CD4-positive, alpha-beta T cell (primary cell): Measurements from ENCODE around the gene WWC2. TPM values are rescaled to one million over a fixed set of nuclear protein-coding genes. Genes with fewer than 3 reads are reported as not detected.

ENCODE experiments used
- ATAC-seq: fragments of 200-7000 bp; cut with Tn5 transposase; one replicate; pipeline ENCODE4 v1.10.0; 2022; ENCODE audit warnings: mild to moderate bottlenecking; ENCODE audit not compliant: poor library complexity
- CTCF ChIA-PET: fragments of 350-600 bp; sonication (Branson Sonifier 250); formaldehyde crosslinking; loops from one replicate; lab custom pipeline; 2021; ENCODE audit warnings: antibody characterized with exemption, inconsistent platforms; lab: Charles Lee
- POLR2A ChIA-PET: fragments of 350-600 bp; sonication (Branson Sonifier 250); formaldehyde crosslinking; loops from one replicate; lab custom pipeline; 2021; ENCODE audit warnings: antibody characterized with exemption, inconsistent platforms; lab: Charles Lee
- DNase-seq, 14 experiments: peaks; one replicate each; pipeline ENCODE4 v3.0.0-alpha.2; 2013 to 2020; ENCODE audit warnings: mixed read lengths in 2 of 14
- H3K27ac ChIP-seq, 2 donors: one replicate each; pipeline versions ENCODE4 v1.5.1 to v1.7.0; 2013; ENCODE audit warnings: low read length in 2 of 2, low read depth in 1 of 2, mild to moderate bottlenecking in 1 of 2
- H3K27me3 ChIP-seq, 2 experiments: 1 replicate in 1 of 2; 2 replicates in 1 of 2; pipeline versions ENCODE4 v1.6.1 to v1.7.0; 2013; ENCODE audit warnings: low read length in 2 of 2, control low read depth in 1 of 2, mild to moderate bottlenecking in 1 of 2, moderate library complexity in 1 of 2; ENCODE audit not compliant: insufficient read depth in 2 of 2, control insufficient read depth in 1 of 2
- H3K36me3 ChIP-seq: one replicate; pipeline ENCODE4 v1.6.1; 2013; ENCODE audit warnings: low read length, control low read depth; ENCODE audit not compliant: insufficient read depth
- H3K4me1 ChIP-seq: one replicate; pipeline ENCODE4 v1.6.1; 2013; ENCODE audit warnings: low read length, control low read depth; ENCODE audit not compliant: insufficient read depth
- H3K4me3 ChIP-seq: one replicate; pipeline ENCODE4 v1.5.1; 2013; ENCODE audit warnings: mild to moderate bottlenecking, low read length, moderate library complexity
- H3K9me3 ChIP-seq, 2 experiments: 1 replicate in 1 of 2; 2 replicates in 1 of 2; pipeline versions ENCODE4 v1.6.1 to v1.7.0; 2013; ENCODE audit warnings: low read length in 2 of 2, mild to moderate bottlenecking in 2 of 2, control low read depth in 1 of 2, moderate library complexity in 1 of 2; ENCODE audit not compliant: control insufficient read depth in 1 of 2, insufficient read depth in 1 of 2
- H3K27ac Mint-ChIP-seq: one replicate; pipeline ENCODE4 v1.8.0; 2020; ENCODE audit warnings: mixed read lengths
- H3K27me3 Mint-ChIP-seq: one replicate; pipeline ENCODE4 v1.8.0; 2021; ENCODE audit warnings: mixed read lengths
- H3K36me3 Mint-ChIP-seq: one replicate; pipeline ENCODE4 v1.8.0; 2021; ENCODE audit warnings: low read depth, mixed read lengths
- H3K4me1 Mint-ChIP-seq: one replicate; pipeline ENCODE4 v1.8.0; 2021; ENCODE audit warnings: low read depth, mixed read lengths
- H3K4me3 Mint-ChIP-seq: one replicate; pipeline ENCODE4 v1.8.0; 2020; ENCODE audit warnings: mild to moderate bottlenecking, mixed read lengths
- H3K9me3 Mint-ChIP-seq: one replicate; pipeline ENCODE4 v1.8.0; 2020; ENCODE audit warnings: mixed read lengths
- CTCF ChIP-seq: fragments of 200-600 bp; IDR thresholded peaks from one replicate; pipeline ENCODE4 v1.8.0; 2022; ENCODE audit warnings: antibody characterized with exemption, mild to moderate bottlenecking
- intact Hi-C, 2 experiments: fragments of 100-400 bp; cut with DNase I in 1 of 2; cut with micrococcal nuclease in 1 of 2; formaldehyde crosslinking; loops; one replicate each; pipeline versions ENCODE4 v1.15.1 to v1.9.0; 2023 to 2025; cut with DNase I, micrococcal nuclease
- total RNA-seq, 174 experiments: library from RNA in 2 of 174; stranded (reverse) in 2 of 174; gene quantifications; one replicate each; pipeline ENCODE4 v1.2.3 and lab custom pipeline; 2021 to 2026

The WWC2 gene
- total RNA-seq, 2 experiments from 2014 or later, result 4.1 to 4.9 TPM

GRCh38 chr4:183173580-183174526, 74.8 kb downstream of the WWC2 start:
- TF ChIP-seq CTCF, result no peak
- Mint-ChIP-seq H3K9me3 (no peaks in the 10 kb centered on the region), H3K36me3 (no peaks in the 10 kb centered on the region), H3K27me3 (no peaks in the 10 kb centered on the region), H3K27ac (no peak overlapping the region), H3K4me1 (no peaks in the 10 kb centered on the region), H3K4me3 (no peak overlapping the region)
- no peaks in the 10 kb centered on the region for H3K4me1 ChIP-seq
- ChIA-PET POLR2A (no interaction called here), CTCF (no interaction called here)
- no peak for ATAC-seq
- no peaks in the 10 kb centered on the region for H3K27me3 ChIP-seq
- no peak overlapping the region for H3K4me3 ChIP-seq
- intact Hi-C loops, result no loop called here
- no peak overlapping the region for H3K27ac ChIP-seq
- no peaks in the 10 kb centered on the region for H3K36me3 ChIP-seq
- no peak for DNase-seq
- H3K9me3 ChIP-seq, result no peaks in the 10 kb centered on the region

- Histone ChIP-seq H3K27ac (no peak overlapping the region), H3K4me3 (no peak overlapping the region), H3K36me3 (no peaks in the 10 kb centered on the region), H3K9me3 (no peaks in the 10 kb centered on the region), H3K4me1 (no peaks in the 10 kb centered on the region), H3K27me3 (no peaks in the 10 kb centered on the region)
- TF ChIP-seq CTCF, result no peak
- DNase-seq, result no peak
- intact Hi-C loops, result no loop called here
- H3K27ac Mint-ChIP-seq, result no peak overlapping the region
- H3K36me3 Mint-ChIP-seq, result no peaks in the 10 kb centered on the region
- no peak overlapping the region for H3K4me3 Mint-ChIP-seq
- ChIA-PET CTCF (no interaction called here), POLR2A (interaction anchor here (0.7 kb wide), 1 partner anchor 770 kb away, joined by 3 read pairs; no protein-coding TSS in a partner anchor)
- no peak for ATAC-seq
- no peaks in the 10 kb centered on the region for H3K27me3 Mint-ChIP-seq
- no peaks in the 10 kb centered on the region for H3K9me3 Mint-ChIP-seq
- no peaks in the 10 kb centered on the region for H3K4me1 Mint-ChIP-seq
These were observed 76.7 kb downstream of the WWC2 start for GRCh38 chr4:183175631-183176232.

DNA sequence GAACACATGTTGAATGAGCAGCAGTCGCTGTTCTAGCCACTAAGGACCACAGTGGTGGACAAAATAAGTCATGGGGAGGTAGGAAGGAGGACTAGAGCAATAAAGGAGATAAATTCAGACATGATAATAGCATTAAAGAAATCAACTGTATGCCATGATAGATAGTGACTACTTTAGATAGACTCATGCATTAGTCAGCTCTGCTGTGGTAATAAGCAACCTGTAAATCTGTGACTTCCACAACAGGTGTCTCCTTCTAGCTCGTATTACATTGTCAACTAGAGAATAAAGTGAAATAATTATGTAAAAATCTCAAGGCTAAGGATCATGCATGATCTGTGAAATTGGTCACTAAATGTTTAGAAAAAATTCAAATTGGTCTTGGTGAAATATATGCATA, 77.9 kb downstream of the WWC2 start:
- no peaks in the 10 kb centered on the region for H3K4me1 Mint-ChIP-seq
- H3K27me3 Mint-ChIP-seq, result no peaks in the 10 kb centered on the region
- Histone ChIP-seq H3K9me3 (no peaks in the 10 kb centered on the region), H3K27ac (no peak overlapping the region), H3K4me1 (no peaks in the 10 kb centered on the region), H3K4me3 (no peak overlapping the region), H3K36me3 (no peaks in the 10 kb centered on the region), H3K27me3 (no peaks in the 10 kb centered on the region)
- intact Hi-C loops, result no loop called here
- no peak for DNase-seq
- no peaks in the 10 kb centered on the region for H3K36me3 Mint-ChIP-seq
- CTCF ChIA-PET, result no interaction called here
- no peak for ATAC-seq
- no peak for TF ChIP-seq CTCF
- no peak overlapping the region for H3K4me3 Mint-ChIP-seq
- no peaks in the 10 kb centered on the region for H3K9me3 Mint-ChIP-seq
- H3K27ac Mint-ChIP-seq, result no peak overlapping the region
- POLR2A ChIA-PET, result no interaction called here
